HG03175 (cell line): ENCODE results near the gene MBD4.
"Not testable (repeated sequence)": the region's sequence is repeated elsewhere in the genome, so short reads cannot be mapped to it uniquely, and the experiment has no call there.

ENCODE experiments used
- ATAC-seq: cut with Tn5 transposase; IDR thresholded peaks from one replicate; pipeline ENCODE4 v1.9.1; 2021; ENCODE audit warnings: mild to moderate bottlenecking, moderate library complexity; ENCODE audit not compliant: unreplicated experiment

Gene MBD4

GRCh38 chr3:129385507-129385906 lies 54.2 kb downstream of the MBD4 start:
- not testable (repeated sequence) for ATAC-seq

- ATAC-seq = no peak
These were observed 55.0 kb downstream of the MBD4 start for GRCh38 chr3:129384594-129385323.

- ATAC-seq = not testable (repeated sequence)
These were observed 55.6 kb downstream of the MBD4 start for GRCh38 chr3:129384103-129384502.

GRCh38 chr3:129383292-129383860 lies 56.4 kb downstream of the MBD4 start:
- peak; percentile 93 for ATAC-seq

GRCh38 chr3:129382366-129382765 lies 57.4 kb downstream of the MBD4 start:
- ATAC-seq = no peak
